DND-41 (cell line): ENCODE measurements around the gene SERPINE2.

Source experiments
- ATAC-seq: fragments of 200-7000 bp; cut with Tn5 transposase; 3 replicates; pipeline ENCODE4 v1.9.1; 2021; ENCODE audit warnings: low read depth; ENCODE audit not compliant: insufficient read depth
- DNase-seq: peaks from one replicate; pipeline ENCODE4 v3.0.0-alpha.2; 2020
- H2AFZ ChIP-seq: 2 replicates; pipeline ENCODE4 v1.6.0; 2012; ENCODE audit warnings: low read depth, low read length
- H3K27ac ChIP-seq: 2 replicates; pipeline ENCODE4 v1.5.1; 2012; ENCODE audit warnings: low read length, inconsistent platforms
- H3K27me3 ChIP-seq: fragments of 200-600 bp; sonication (generic); 2 replicates; pipeline ENCODE4 v1.6.0; 2012; ENCODE audit warnings: low read length, mild to moderate bottlenecking, inconsistent platforms; ENCODE audit not compliant: insufficient read depth, poor library complexity
- H3K36me3 ChIP-seq: 2 replicates; pipeline ENCODE4 v1.5.1; 2012; ENCODE audit warnings: low read length, inconsistent platforms; ENCODE audit not compliant: insufficient read depth
- H3K4me1 ChIP-seq: 2 replicates; pipeline ENCODE4 v1.5.1; 2012; ENCODE audit warnings: mild to moderate bottlenecking, low read length; ENCODE audit not compliant: insufficient read depth
- H3K4me2 ChIP-seq: 2 replicates; pipeline ENCODE4 v1.6.0; 2012; ENCODE audit warnings: mild to moderate bottlenecking, moderate library complexity, low read length, inconsistent platforms; ENCODE audit not compliant: insufficient read depth
- H3K4me3 ChIP-seq, 2 experiments: fragments of 200-600 bp in 1 of 2; shearing (Covaris generic) in 1 of 2; 2 replicates each; pipeline ENCODE4 v1.5.1; 2012 to 2016; ENCODE audit warnings: inconsistent platforms in 2 of 2, low read length in 2 of 2, mild to moderate bottlenecking in 2 of 2, low read depth in 1 of 2, moderate library complexity in 1 of 2
- H3K79me2 ChIP-seq: 2 replicates; pipeline ENCODE4 v1.6.0; 2012; ENCODE audit warnings: low read length, inconsistent platforms; ENCODE audit not compliant: insufficient read depth
- H3K9ac ChIP-seq: 2 replicates; pipeline ENCODE4 v1.6.0; 2012; ENCODE audit warnings: low read depth, mild to moderate bottlenecking, inconsistent platforms, low read length, moderate library complexity
- H3K9me3 ChIP-seq: 2 replicates; pipeline ENCODE4 v1.5.1; 2012; ENCODE audit warnings: low read length, moderate library complexity, mild to moderate bottlenecking, inconsistent platforms; ENCODE audit not compliant: insufficient read depth, severe bottlenecking
- H4K20me1 ChIP-seq: 2 replicates; pipeline ENCODE4 v1.6.0; 2012; ENCODE audit warnings: low read length; ENCODE audit not compliant: insufficient read depth
- EZH2 ChIP-seq: IDR thresholded peaks from 3 replicates; pipeline ENCODE4 v1.6.1; 2012; ENCODE audit warnings: borderline replicate concordance, low read depth, mild to moderate bottlenecking, moderate library complexity, low read length, inconsistent platforms; ENCODE audit not compliant: severe bottlenecking
- TF ChIP-seq, protein P1 (sequence below): IDR thresholded peaks from 2 replicates; pipeline ENCODE4 v1.5.1; 2012; ENCODE audit warnings: borderline replicate concordance, low read length, moderate library complexity, mild to moderate bottlenecking; ENCODE audit not compliant: poor library complexity, severe bottlenecking; ENCODE audit errors: extremely low read depth

SERPINE2 gene

DNA sequence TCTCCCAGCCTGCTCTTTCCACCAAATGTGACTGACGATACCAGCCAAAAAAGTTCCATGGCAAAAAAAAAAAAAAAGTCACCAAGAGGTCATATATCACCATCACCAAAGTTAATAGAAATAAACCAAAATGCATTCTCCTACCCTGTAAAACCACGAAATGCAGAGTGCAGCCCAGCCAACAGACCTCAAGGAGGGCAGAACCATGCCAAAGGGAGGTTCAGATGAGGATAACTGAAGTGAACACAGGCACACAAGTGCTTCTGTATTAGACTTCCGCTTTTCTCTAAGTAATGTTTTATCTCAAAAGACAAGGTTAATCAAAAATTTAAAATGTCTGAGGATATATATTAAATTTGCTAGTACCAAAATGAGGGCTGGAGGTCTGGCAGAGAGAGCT, 5.5 kb downstream of the SERPINE2 start:
- H2AFZ ChIP-seq, result no peak overlapping the region
- no peak overlapping the region for H3K9ac ChIP-seq
- H3K9me3 ChIP-seq, result no peaks in the 10 kb centered on the region
- H3K79me2 ChIP-seq, result no peaks in the 10 kb centered on the region
- DNase-seq (no peak), ATAC-seq (no peak)
- H4K20me1 ChIP-seq, result peaks cover 8% of the 10 kb centered on the region; the same call in 1 of the 2 replicates
- H3K36me3 ChIP-seq, result no peaks in the 10 kb centered on the region
- H3K4me3 ChIP-seq, result no peak overlapping the region
- no peak overlapping the region for H3K27ac ChIP-seq
- TF ChIP-seq, protein P1, sequence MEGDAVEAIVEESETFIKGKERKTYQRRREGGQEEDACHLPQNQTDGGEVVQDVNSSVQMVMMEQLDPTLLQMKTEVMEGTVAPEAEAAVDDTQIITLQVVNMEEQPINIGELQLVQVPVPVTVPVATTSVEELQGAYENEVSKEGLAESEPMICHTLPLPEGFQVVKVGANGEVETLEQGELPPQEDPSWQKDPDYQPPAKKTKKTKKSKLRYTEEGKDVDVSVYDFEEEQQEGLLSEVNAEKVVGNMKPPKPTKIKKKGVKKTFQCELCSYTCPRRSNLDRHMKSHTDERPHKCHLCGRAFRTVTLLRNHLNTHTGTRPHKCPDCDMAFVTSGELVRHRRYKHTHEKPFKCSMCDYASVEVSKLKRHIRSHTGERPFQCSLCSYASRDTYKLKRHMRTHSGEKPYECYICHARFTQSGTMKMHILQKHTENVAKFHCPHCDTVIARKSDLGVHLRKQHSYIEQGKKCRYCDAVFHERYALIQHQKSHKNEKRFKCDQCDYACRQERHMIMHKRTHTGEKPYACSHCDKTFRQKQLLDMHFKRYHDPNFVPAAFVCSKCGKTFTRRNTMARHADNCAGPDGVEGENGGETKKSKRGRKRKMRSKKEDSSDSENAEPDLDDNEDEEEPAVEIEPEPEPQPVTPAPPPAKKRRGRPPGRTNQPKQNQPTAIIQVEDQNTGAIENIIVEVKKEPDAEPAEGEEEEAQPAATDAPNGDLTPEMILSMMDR, result no peak
- TF ChIP-seq EZH2, result no peak
- H3K27me3 ChIP-seq, result peaks cover 30% of the 10 kb centered on the region
- H3K4me1 ChIP-seq, result peaks cover 9% of the 10 kb centered on the region
- H3K4me2 ChIP-seq, result no peak overlapping the region

DNA sequence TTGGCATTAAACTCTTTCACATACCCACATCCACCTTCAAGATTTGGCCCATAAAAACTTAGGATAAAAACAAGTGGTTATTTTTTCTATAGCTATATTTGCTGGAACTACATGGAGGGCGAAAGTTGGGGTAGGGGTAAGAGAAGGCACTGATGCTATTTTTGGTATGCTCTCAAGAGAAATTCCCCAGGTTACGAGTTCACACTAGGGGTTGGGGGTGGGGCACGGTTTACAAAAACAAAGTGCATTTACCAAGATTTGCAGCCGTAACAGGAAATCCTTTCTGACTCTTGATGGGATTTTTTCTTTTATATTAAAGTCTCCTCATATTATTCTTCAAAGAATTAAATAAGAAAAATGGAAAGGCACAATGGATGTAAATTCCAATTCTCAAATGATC, 6.8 kb downstream of the SERPINE2 start:
- no peak overlapping the region for H2AFZ ChIP-seq
- H3K9ac ChIP-seq, result no peak overlapping the region
- H3K36me3 ChIP-seq, result no peaks in the 10 kb centered on the region
- peaks cover 17% of the 10 kb centered on the region for H3K27me3 ChIP-seq
- ATAC-seq (no peak), DNase-seq (no peak)
- H3K4me3 ChIP-seq, result no peak overlapping the region
- peaks cover 1% of the 10 kb centered on the region; the same call in 1 of the 2 replicates for H4K20me1 ChIP-seq
- no peak for TF ChIP-seq EZH2
- TF ChIP-seq, protein P1, result no peak
- H3K4me1 ChIP-seq, result no peaks in the 10 kb centered on the region
- H3K27ac ChIP-seq, result no peak overlapping the region
- H3K79me2 ChIP-seq, result no peaks in the 10 kb centered on the region
- no peak overlapping the region for H3K4me2 ChIP-seq
- H3K9me3 ChIP-seq, result no peaks in the 10 kb centered on the region

DNA sequence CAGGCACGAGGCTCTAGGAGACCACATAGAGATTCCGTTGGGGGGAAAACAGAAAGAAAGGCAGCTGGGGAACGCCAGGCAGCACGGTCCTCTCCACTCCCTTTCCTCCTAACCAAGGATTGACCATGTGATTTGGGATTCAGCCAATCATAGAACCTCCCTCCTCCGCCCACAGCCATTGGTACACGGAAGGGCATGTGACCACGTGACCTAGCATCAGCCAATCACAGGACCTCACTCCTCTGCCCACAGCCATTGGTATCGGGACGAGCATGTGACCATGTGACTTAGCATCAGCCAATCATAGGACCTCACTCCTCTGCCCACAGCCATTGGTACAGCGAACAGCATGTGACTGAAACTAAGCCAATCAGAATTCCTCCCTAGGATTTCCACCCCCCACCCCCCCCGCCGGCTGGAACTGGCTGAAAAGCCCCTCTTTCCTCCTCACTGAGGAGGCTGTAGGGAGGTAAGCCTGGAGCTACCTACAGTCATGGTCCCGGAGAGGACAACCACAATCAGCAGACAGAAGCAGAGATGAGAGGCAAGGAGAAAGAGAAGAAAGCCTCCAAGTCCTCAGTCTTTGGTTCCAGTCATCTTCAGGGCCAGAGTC, 7.6 kb downstream of the SERPINE2 start:
- no peak overlapping the region for H3K4me2 ChIP-seq
- H2AFZ ChIP-seq, result no peak overlapping the region
- no peaks in the 10 kb centered on the region for H3K9me3 ChIP-seq
- DNase-seq (no peak), ATAC-seq (no peak)
- H3K27me3 ChIP-seq, result peaks cover 13% of the 10 kb centered on the region
- H3K9ac ChIP-seq, result no peak overlapping the region
- no peak overlapping the region for H3K27ac ChIP-seq
- no peaks in the 10 kb centered on the region for H3K4me1 ChIP-seq
- no peaks in the 10 kb centered on the region for H3K36me3 ChIP-seq
- H4K20me1 ChIP-seq, result no peaks in the 10 kb centered on the region
- H3K4me3 ChIP-seq, result no peak overlapping the region
- TF ChIP-seq, protein P1, result no peak
- no peak for TF ChIP-seq EZH2
- H3K79me2 ChIP-seq, result no peaks in the 10 kb centered on the region

DNA sequence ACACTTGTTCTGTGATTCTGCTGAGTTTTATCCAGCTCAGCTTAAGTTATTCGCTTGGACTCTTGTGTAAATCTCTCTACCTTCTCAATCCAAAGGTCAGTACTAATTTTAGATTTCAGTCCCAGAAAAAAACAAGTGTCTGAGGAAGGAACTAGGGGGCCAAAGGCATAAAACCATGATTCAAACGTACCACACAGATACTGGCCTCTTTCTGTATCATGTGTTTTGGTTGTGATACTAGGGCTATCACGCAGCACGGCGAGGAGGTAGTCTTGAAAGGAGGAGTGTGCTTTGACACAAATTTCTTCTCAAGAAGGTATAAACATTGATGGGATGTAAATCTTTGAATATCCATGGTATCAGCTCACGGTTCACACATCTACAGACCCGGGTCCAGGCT, 8.3 kb downstream of the SERPINE2 start:
- Histone ChIP-seq H3K4me3 (no peak overlapping the region), H4K20me1 (no peaks in the 10 kb centered on the region), H3K9me3 (no peaks in the 10 kb centered on the region), H2AFZ (no peak overlapping the region), H3K27me3 (peaks cover 13% of the 10 kb centered on the region), H3K79me2 (no peaks in the 10 kb centered on the region), H3K27ac (no peak overlapping the region), H3K4me1 (peaks cover 5% of the 10 kb centered on the region; the same call in 1 of the 2 replicates), H3K36me3 (no peaks in the 10 kb centered on the region), H3K9ac (no peak overlapping the region), H3K4me2 (no peak overlapping the region)
- ATAC-seq (no peak), DNase-seq (no peak)
- TF ChIP-seq, protein P1, result no peak
- TF ChIP-seq EZH2, result no peak
